Naive thymus-derived CD4-positive, alpha-beta T cell (primary cell): ENCODE data around the gene ZNF503. TPM values are rescaled to one million over a fixed set of nuclear protein-coding genes. Genes with fewer than 3 reads are reported as not detected.

Experiments
- ATAC-seq: fragments of 150-1000 bp; cut with Tn5 transposase; 2 replicates; pipeline ENCODE4 v1.10.0; 2021; ENCODE audit warnings: mild to moderate bottlenecking, moderate library complexity
- CTCF ChIA-PET: fragments of 350-600 bp; sonication (Branson Sonifier 250); formaldehyde crosslinking; loops from one replicate; lab custom pipeline; 2021; ENCODE audit warnings: antibody characterized with exemption; lab: Charles Lee
- POLR2A ChIA-PET: fragments of 350-600 bp; sonication (Branson Sonifier 250); formaldehyde crosslinking; loops from one replicate; lab custom pipeline; 2021; ENCODE audit warnings: antibody characterized with exemption, inconsistent platforms; lab: Charles Lee
- DNase-seq, 9 donors: peaks; one replicate each; pipeline versions ENCODE4 v3.0.0 to v3.0.0-alpha.2; 2020 to 2022; ENCODE audit warnings: mixed read lengths in 1 of 9
- H3K27ac ChIP-seq: one replicate; pipeline ENCODE4 v1.7.0; 2013; ENCODE audit warnings: mild to moderate bottlenecking, low read depth, low read length, moderate library complexity
- H3K27me3 ChIP-seq, 2 donors: one replicate each; pipeline ENCODE4 v1.7.0; 2013; ENCODE audit warnings: low read length in 2 of 2, mild to moderate bottlenecking in 2 of 2, moderate library complexity in 2 of 2; ENCODE audit not compliant: control insufficient read depth in 2 of 2, insufficient read depth in 2 of 2
- H3K36me3 ChIP-seq, 3 experiments: 1 replicate in 2 of 3; 2 replicates in 1 of 3; pipeline ENCODE4 v1.7.0; 2013; ENCODE audit warnings: low read length in 3 of 3, mild to moderate bottlenecking in 3 of 3, moderate library complexity in 1 of 3; ENCODE audit not compliant: insufficient read depth in 3 of 3, control insufficient read depth in 2 of 3
- H3K4me1 ChIP-seq, 2 donors: one replicate each; pipeline ENCODE4 v1.7.0; 2013; ENCODE audit warnings: low read length in 2 of 2, mild to moderate bottlenecking in 2 of 2, moderate library complexity in 1 of 2; ENCODE audit not compliant: control insufficient read depth in 2 of 2, insufficient read depth in 2 of 2
- H3K4me3 ChIP-seq: 2 replicates; pipeline ENCODE4 v1.7.0; 2013; ENCODE audit warnings: mild to moderate bottlenecking, low read length
- H3K9me3 ChIP-seq, 3 experiments: 1 replicate in 2 of 3; 2 replicates in 1 of 3; pipeline ENCODE4 v1.7.0; 2013; ENCODE audit warnings: low read length in 3 of 3; ENCODE audit not compliant: control insufficient read depth in 2 of 3
- H3K27ac Mint-ChIP-seq, 9 donors: one replicate each; pipeline ENCODE4 v1.8.0; 2020 to 2022; ENCODE audit warnings: mixed read lengths in 9 of 9, mild to moderate bottlenecking in 8 of 9, moderate library complexity in 5 of 9, inconsistent platforms in 2 of 9
- H3K27me3 Mint-ChIP-seq, 5 donors: one replicate each; pipeline ENCODE4 v1.8.0; 2021 to 2022; ENCODE audit warnings: mixed read lengths in 5 of 5, mild to moderate bottlenecking in 1 of 5
- H3K36me3 Mint-ChIP-seq, 5 donors: one replicate each; pipeline ENCODE4 v1.8.0; 2020 to 2022; ENCODE audit warnings: mixed read lengths in 5 of 5, mild to moderate bottlenecking in 3 of 5, inconsistent platforms in 1 of 5
- H3K4me1 Mint-ChIP-seq, 7 donors: one replicate each; pipeline ENCODE4 v1.8.0; 2020 to 2022; ENCODE audit warnings: mixed read lengths in 7 of 7, mild to moderate bottlenecking in 3 of 7, inconsistent platforms in 1 of 7
- H3K4me3 Mint-ChIP-seq, 10 donors: one replicate each; pipeline ENCODE4 v1.8.0; 2020 to 2022; ENCODE audit warnings: mild to moderate bottlenecking in 10 of 10, mixed read lengths in 10 of 10, moderate library complexity in 6 of 10, inconsistent platforms in 2 of 10
- H3K9me3 Mint-ChIP-seq, 11 donors: one replicate each; pipeline ENCODE4 v1.8.0; 2020 to 2022; ENCODE audit warnings: mixed read lengths in 11 of 11, mild to moderate bottlenecking in 4 of 11, inconsistent platforms in 1 of 11, moderate library complexity in 1 of 11
- intact Hi-C, 2 donors: fragments of 100-400 bp; cut with micrococcal nuclease; formaldehyde crosslinking; loops; one replicate each; pipeline ENCODE4 v1.15.1; 2023
- polyA plus RNA-seq, 2 donors: library from polyadenylated mRNA; unstranded; fragments of 300-500 nt; fragmentation: Illumina TruSeq; gene quantifications; one replicate each; pipeline ENCODE4 v1.2.3, GENCODE V29; 2021
- total RNA-seq, 6 experiments: library from RNA in 5 of 6; stranded (reverse) in 5 of 6; gene quantifications; 1 replicate in 5 of 6; 2 replicates in 1 of 6; pipeline ENCODE4 v1.2.3 and lab custom pipeline; 2021 to 2026

The ZNF503 gene
- total and polyA plus RNA-seq, 7 experiments from 2014 or later = 0.07 to 3.6 (median 0.54) TPM; not detected in 3

GRCh38 chr10:75404815-75405597, 3.4 kb upstream of the ZNF503 start:
- peak overlapping the region in 2 of 10 donors; percentile 37 to 56 for H3K4me3 Mint-ChIP-seq
- H3K4me3 ChIP-seq = no peak overlapping the region
- H3K27me3 Mint-ChIP-seq = peaks cover 51 to 83% (median 59%) of the 10 kb centered on the region in 5 donors

GRCh38 chr10:75403939-75404814, 2.6 kb upstream of the ZNF503 start:
- Histone ChIP-seq H3K27me3 (peaks cover 0 to 14% of the 10 kb centered on the region in 2 donors), H3K9me3 (no peaks in the 10 kb centered on the region), H3K4me1 (peaks cover 6 to 24% of the 10 kb centered on the region in 2 donors), H3K4me3 (no peak overlapping the region), H3K27ac (no peak overlapping the region), H3K36me3 (no peaks in the 10 kb centered on the region)
- Mint-ChIP-seq H3K9me3 (peaks cover 0 to 6% (median 1%) of the 10 kb centered on the region in 11 donors), H3K27me3 (peaks cover 47 to 78% (median 56%) of the 10 kb centered on the region in 5 donors), H3K36me3 (peaks cover 0 to 7% (median 4%) of the 10 kb centered on the region in 5 donors), H3K4me1 (peaks cover 27 to 50% (median 42%) of the 10 kb centered on the region in 7 donors), H3K27ac (peak overlapping the region in 1 of 9 donors; percentile 3), H3K4me3 (peak overlapping the region; percentile 1 to 89 (median 44))
- ChIA-PET POLR2A (no interaction called here), CTCF (interaction anchor here (0.6 kb wide), 1 partner anchor 1580 kb away, joined by 3 read pairs; no protein-coding TSS in a partner anchor)
- DNase-seq (no peak), ATAC-seq (no peak)
- intact Hi-C loops = loop anchor here (5.0 to 10.0 kb wide), 4 partner anchors 633 to 1708 kb away; no protein-coding TSS in a partner anchor

More at GRCh38 chr10:75404815-75405597, 3.4 kb upstream of the ZNF503 start:
- H3K36me3 Mint-ChIP-seq = peaks cover 0 to 7% (median 4%) of the 10 kb centered on the region in 5 donors
- ATAC-seq (no peak), DNase-seq (no peak)
- intact Hi-C loops = loop anchor here (5.0 to 10.0 kb wide), 4 partner anchors 632 to 1707 kb away; no protein-coding TSS in a partner anchor
- POLR2A ChIA-PET = no interaction called here
- H3K4me1 Mint-ChIP-seq = peaks cover 27 to 53% (median 45%) of the 10 kb centered on the region in 7 donors
- Histone ChIP-seq H3K27ac (no peak overlapping the region), H3K4me1 (peaks cover 6 to 24% of the 10 kb centered on the region in 2 donors), H3K36me3 (no peaks in the 10 kb centered on the region), H3K27me3 (peaks cover 0 to 14% of the 10 kb centered on the region in 2 donors), H3K9me3 (no peaks in the 10 kb centered on the region)
- H3K27ac Mint-ChIP-seq = no peak overlapping the region
- CTCF ChIA-PET = no interaction called here
- H3K9me3 Mint-ChIP-seq = peaks cover 0 to 6% (median 2%) of the 10 kb centered on the region in 11 donors

- H3K4me3 Mint-ChIP-seq = peak overlapping the region; percentile 54 to 91 (median 80)
- H3K4me1 ChIP-seq = peaks cover 6 to 24% of the 10 kb centered on the region in 2 donors
- H3K4me3 ChIP-seq = no peak overlapping the region
- peaks cover 0 to 6% (median 1%) of the 10 kb centered on the region in 11 donors for H3K9me3 Mint-ChIP-seq
- peaks cover 0 to 7% (median 4%) of the 10 kb centered on the region in 5 donors for H3K36me3 Mint-ChIP-seq
- H3K27ac ChIP-seq = no peak overlapping the region
- ATAC-seq = no peak
- peaks cover 47 to 71% (median 54%) of the 10 kb centered on the region in 5 donors for H3K27me3 Mint-ChIP-seq
- intact Hi-C loops = loop anchor here (5.0 to 10.0 kb wide), 4 partner anchors 634 to 1709 kb away; no protein-coding TSS in a partner anchor
- no peaks in the 10 kb centered on the region for H3K36me3 ChIP-seq
- POLR2A ChIA-PET = no interaction called here
- DNase-seq = no peak
- peaks cover 27 to 49% (median 40%) of the 10 kb centered on the region in 7 donors for H3K4me1 Mint-ChIP-seq
- no peaks in the 10 kb centered on the region for H3K9me3 ChIP-seq
- CTCF ChIA-PET = interaction anchor here (0.6 kb wide), 1 partner anchor 1580 kb away, joined by 3 read pairs; no protein-coding TSS in a partner anchor
- H3K27me3 ChIP-seq = peaks cover 0 to 9% of the 10 kb centered on the region in 2 donors
- no peak overlapping the region for H3K27ac Mint-ChIP-seq
Measured at GRCh38 chr10:75403144-75403938, 1.8 kb upstream of the ZNF503 start.

GRCh38 chr10:75402486-75403143, 1.1 kb upstream of the ZNF503 start:
- intact Hi-C loops = loop anchor here (5.0 to 10.0 kb wide), 4 partner anchors 635 to 1710 kb away; no protein-coding TSS in a partner anchor
- Mint-ChIP-seq H3K4me3 (peak overlapping the region; percentile 74 to 91 (median 80)), H3K27ac (peak overlapping the region in 1 of 9 donors; percentile 50), H3K4me1 (peaks cover 26 to 44% (median 39%) of the 10 kb centered on the region in 7 donors), H3K27me3 (peaks cover 51 to 73% (median 57%) of the 10 kb centered on the region in 5 donors), H3K36me3 (peaks cover 0 to 7% (median 4%) of the 10 kb centered on the region in 5 donors), H3K9me3 (peaks cover 0 to 6% (median 1%) of the 10 kb centered on the region in 11 donors)
- DNase-seq (no peak), ATAC-seq (no peak)
- H3K36me3 ChIP-seq = no peaks in the 10 kb centered on the region
- no peak overlapping the region for H3K27ac ChIP-seq
- CTCF ChIA-PET = no interaction called here
- POLR2A ChIA-PET = no interaction called here
- H3K27me3 ChIP-seq = peaks cover 0 to 9% of the 10 kb centered on the region in 2 donors
- H3K4me1 ChIP-seq = peaks cover 6 to 18% of the 10 kb centered on the region in 2 donors
- peak overlapping the region; percentile 55 for H3K4me3 ChIP-seq
- H3K9me3 ChIP-seq = no peaks in the 10 kb centered on the region

- Histone ChIP-seq H3K4me3 (peak overlapping the region; percentile 47), H3K9me3 (no peaks in the 10 kb centered on the region), H3K27ac (no peak overlapping the region), H3K4me1 (peaks cover 6 to 15% of the 10 kb centered on the region in 2 donors), H3K27me3 (peaks cover 0 to 5% of the 10 kb centered on the region in 2 donors), H3K36me3 (no peaks in the 10 kb centered on the region)
- ATAC-seq (peak; percentile 20), DNase-seq (no peak)
- Mint-ChIP-seq H3K9me3 (peaks cover 0 to 6% (median 1%) of the 10 kb centered on the region in 11 donors), H3K27me3 (peaks cover 38 to 65% (median 44%) of the 10 kb centered on the region in 5 donors), H3K4me3 (peak overlapping the region; percentile 78 to 89 (median 82)), H3K27ac (peak overlapping the region in 1 of 9 donors; percentile 46), H3K36me3 (peaks cover 0 to 7% (median 4%) of the 10 kb centered on the region in 5 donors), H3K4me1 (peaks cover 21 to 37% (median 31%) of the 10 kb centered on the region in 7 donors)
- intact Hi-C loops = loop anchor here (2.0 to 10.0 kb wide), 5 partner anchors 636 to 1711 kb away; no protein-coding TSS in a partner anchor
- POLR2A ChIA-PET = no interaction called here
- CTCF ChIA-PET = no interaction called here
Measured at GRCh38 chr10:75400771-75401568, 594 bp downstream of the ZNF503 start.
